HG02588 (cell line): ENCODE data around the gene KPNA3.

Source experiments
- ATAC-seq: cut with Tn5 transposase; IDR thresholded peaks from one replicate; pipeline ENCODE4 v1.9.1; 2021; ENCODE audit warnings: mild to moderate bottlenecking, moderate library complexity; ENCODE audit not compliant: unreplicated experiment

KPNA3 gene

GRCh38 chr13:49683489-49683888, 109.0 kb downstream of the KPNA3 start:
- no peak for ATAC-seq

- ATAC-seq: no peak
Observed at GRCh38 chr13:49681842-49682435, 110.5 kb downstream of the KPNA3 start.

GRCh38 chr13:49679246-49679645, 113.2 kb downstream of the KPNA3 start:
- no peak for ATAC-seq

- ATAC-seq: no peak
Observed at GRCh38 chr13:49678191-49678914, 114.1 kb downstream of the KPNA3 start.

GRCh38 chr13:49676581-49677298, 115.7 kb downstream of the KPNA3 start:
- ATAC-seq: no peak

GRCh38 chr13:49670828-49671227, 121.7 kb downstream of the KPNA3 start:
- no peak for ATAC-seq

GRCh38 chr13:49669735-49670309, 122.7 kb downstream of the KPNA3 start:
- ATAC-seq: no peak

GRCh38 chr13:49667773-49668172, 124.7 kb downstream of the KPNA3 start:
- ATAC-seq: no peak

GRCh38 chr13:49664606-49665005, 127.9 kb downstream of the KPNA3 start:
- ATAC-seq: no peak

GRCh38 chr13:49657241-49657641, 135.2 kb downstream of the KPNA3 start:
- ATAC-seq: no peak

- no peak for ATAC-seq
Observed at GRCh38 chr13:49655906-49656305, 136.6 kb downstream of the KPNA3 start.

GRCh38 chr13:49654011-49654410, 138.5 kb downstream of the KPNA3 start:
- no peak for ATAC-seq

- no peak for ATAC-seq
Observed at GRCh38 chr13:49653478-49653877, 139.0 kb downstream of the KPNA3 start.

- ATAC-seq: no peak
Observed at GRCh38 chr13:49652355-49653305, 139.9 kb downstream of the KPNA3 start.

- no peak for ATAC-seq
Observed at GRCh38 chr13:49651570-49652354, 140.7 kb downstream of the KPNA3 start.

- ATAC-seq: no peak
Observed at GRCh38 chr13:49649963-49650312, 142.5 kb downstream of the KPNA3 start.
